ENCODE measurements around the gene LSM4.
A peak's percentile ranks its signal among the peaks of the same experiment; 100 is the strongest.

The LSM4 gene

GRCh38 chr19:18291590-18292461 is 31.1 kb downstream of the LSM4 start:
- DNase-seq = peak; percentile 84

DNA sequence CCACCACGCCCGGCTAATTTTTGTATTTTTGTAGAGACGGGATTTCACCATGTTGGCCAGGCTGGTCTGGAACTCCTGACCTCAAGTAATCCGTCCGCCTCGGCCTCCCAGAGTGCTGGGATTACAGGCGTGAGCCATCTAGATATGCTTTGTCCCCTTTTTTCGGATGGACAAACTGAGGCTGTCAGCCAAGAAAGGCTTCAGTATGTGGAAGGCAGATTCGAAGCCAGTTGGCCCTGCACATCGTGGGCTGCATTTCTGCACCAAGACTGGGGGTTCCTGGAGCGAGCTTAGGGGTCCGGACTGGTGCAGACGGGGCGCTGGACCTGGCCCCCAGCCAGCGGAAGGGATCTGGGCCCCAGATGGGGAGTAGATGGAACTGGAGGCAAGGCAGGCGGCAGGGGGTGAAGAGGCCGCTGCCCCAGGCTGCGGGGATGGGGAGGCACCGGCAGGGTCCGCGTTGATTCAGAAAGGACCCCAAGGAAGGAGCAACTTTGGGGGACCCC is 31.8 kb downstream of the LSM4 start:
- DNase-seq = no peak

- DNase-seq = peak; percentile 82
These were observed 32.4 kb downstream of the LSM4 start for GRCh38 chr19:18290302-18291018.

GRCh38 chr19:18289471-18290301 is 33.2 kb downstream of the LSM4 start:
- no peak for DNase-seq

DNA sequence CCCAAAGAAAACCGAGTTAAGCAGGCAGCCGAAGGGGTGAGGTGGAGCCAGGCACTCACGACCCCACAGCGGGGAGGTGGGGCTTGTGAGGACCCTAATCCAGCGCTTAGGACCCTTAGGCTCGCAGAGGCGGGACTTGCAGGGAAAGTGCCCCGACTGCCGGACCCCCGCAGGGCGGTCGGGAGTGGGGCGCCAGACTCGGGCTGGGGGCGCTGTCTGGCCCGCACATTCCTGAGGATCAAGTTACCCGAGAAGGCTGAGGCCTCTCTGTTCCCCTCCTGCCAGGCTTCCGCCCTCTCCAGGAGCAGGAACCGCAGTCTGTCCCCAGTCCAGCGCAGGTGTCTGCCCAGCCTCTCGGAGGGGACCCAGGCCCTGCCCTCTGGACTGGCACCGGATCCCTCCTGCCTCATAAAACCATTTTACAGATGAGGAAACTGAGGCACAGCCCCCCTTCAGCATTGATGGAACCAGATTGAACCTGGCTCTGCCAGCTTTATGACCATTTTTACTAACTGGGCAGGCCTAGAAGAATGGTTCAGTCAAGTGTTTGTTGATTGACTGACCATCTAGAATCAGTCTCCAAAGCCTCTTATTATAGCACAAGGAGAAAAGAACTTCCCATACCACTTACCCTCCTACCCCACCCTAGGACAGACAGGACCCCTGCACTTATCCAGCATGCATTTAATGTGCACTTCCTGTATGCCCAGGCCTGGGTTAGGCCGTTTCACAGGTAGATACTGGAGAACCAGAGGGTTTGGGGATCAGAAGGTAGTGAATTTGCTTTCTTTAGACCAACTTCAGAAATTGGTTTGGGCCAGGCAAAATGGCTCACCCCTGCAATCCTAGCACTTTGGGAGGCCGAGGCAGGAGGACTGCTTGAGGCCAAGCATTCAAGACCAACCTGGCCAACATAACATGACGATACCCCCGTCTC is 34.8 kb downstream of the LSM4 start:
- DNase-seq = no peak

DNA sequence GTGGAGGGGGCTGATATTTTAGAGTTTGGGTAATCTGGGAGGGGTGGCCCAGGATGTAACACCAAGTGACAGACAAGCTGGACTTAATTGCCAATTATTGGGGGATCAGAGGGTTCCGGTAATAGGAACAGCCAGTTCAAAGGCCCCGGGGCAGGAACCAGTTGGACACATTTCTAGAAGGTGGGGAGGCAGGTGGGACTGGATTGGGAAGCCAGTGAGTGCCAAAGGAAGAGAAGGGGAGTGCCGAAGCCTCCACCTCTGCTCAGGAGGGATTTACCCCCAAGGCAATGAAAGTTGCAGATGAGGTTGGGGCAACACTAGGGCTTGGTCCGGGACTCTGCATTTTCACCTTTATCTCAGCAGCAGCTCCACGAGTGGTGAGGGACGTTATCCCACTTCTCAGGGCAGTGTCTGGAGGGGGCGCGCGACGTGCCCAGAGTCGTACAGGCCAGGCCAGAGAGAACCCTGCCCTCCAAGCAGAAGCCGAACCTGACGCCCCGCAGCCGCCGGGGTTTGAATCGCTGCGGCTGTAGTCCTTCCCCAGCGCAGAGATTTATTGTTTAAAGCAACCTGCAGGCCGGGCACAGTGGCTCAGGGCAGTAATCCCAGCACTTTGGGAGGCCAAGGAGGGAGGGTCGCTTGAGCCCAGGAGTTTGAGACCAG is 35.8 kb downstream of the LSM4 start:
- DNase-seq = no peak

GRCh38 chr19:18284712-18285360 is 38.0 kb downstream of the LSM4 start:
- DNase-seq = no peak

DNA sequence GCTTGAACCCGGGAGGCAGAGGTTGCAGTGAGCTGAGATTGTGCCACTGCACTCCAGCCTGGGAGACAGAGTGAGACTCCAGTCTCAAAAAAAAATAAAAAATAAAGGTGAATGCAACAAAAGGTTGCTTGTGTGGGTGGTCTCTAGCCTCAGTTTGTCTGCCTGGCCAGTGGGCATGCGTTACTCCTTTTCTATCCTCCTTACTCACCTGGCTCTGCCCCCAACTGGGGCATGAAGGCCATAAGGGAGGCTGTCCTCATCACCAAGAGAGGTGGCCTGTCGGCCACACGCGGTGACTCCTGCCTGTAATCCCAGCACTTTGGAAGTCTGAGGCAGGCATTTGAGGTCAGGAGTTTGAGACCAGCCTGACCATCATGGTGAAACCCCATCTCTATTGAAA is 39.5 kb downstream of the LSM4 start:
- no peak for DNase-seq

DNA sequence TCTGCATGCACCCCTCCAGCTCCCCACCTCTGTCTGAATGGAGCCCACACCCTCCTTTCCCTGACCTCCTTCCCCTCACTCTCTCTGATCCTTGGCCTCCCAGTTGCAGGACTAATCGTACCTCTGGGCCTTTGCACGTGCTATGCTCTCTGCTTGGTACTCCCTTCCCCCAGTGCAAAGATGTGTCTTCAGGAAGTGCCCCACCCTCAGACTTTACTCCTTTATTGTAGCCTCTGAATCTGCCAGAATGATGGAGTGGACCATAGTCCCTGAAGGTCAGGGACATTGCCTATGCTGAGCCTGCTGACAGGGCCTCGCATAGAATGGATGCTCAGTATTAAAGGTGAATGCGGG is 40.1 kb downstream of the LSM4 start:
- no peak for DNase-seq

GRCh38 chr19:18282021-18282787 is 40.7 kb downstream of the LSM4 start:
- DNase-seq = peak; percentile 60

DNA sequence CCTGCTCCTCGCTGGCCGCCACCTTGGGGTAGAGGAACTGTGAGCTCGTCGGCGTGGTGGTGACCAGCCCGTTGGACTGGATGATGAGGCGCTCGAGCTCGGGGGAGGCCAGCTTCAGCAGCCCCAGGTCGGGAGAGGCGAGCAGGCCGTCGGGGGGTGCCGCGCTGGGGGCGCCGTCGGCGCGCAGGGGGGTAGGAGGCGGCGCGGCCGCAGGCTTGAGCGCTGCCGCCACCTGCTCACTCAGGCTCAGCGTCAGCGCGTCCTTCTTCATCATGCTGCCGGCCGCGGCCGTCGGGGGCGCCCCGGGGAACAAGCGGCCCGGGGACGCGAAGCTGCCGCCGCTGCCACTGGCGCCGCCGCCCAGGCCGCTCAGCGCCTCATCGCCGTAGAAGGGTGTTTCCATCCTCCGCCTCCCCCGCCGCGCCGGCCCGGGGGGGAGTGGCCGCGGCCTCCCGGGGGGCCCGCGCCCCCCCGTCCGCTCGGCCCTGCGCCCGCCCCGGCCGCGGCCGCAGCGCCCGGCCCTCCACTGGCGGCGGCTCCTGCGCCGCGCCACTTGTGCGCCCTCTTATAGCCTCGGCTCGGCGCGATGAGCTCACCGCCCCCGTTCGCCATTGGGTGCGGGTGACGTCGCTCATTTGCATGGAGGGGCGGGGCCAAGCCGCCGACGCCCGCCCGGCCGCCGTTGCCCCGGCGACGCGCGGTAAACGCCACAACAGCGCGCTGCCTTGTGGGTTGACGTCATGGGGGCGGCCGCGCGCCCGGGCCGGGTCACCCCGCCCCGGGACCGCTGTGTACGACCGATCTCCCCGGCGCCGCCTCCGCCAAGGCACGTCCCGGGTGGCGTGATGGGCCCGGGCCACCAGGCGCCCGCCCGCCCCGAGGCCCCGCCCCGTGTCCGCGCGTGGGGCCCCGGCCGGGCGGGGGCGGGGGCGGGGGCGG is 41.5 kb downstream of the LSM4 start, which contains the start of gene JUND:
Gene JUND, minus strand, starts transcription at position 541 of the 939 bp plus-strand sequence. Its CDS starts 138 bp downstream, at position 403.
- DNase-seq = peak; percentile 97

DNA sequence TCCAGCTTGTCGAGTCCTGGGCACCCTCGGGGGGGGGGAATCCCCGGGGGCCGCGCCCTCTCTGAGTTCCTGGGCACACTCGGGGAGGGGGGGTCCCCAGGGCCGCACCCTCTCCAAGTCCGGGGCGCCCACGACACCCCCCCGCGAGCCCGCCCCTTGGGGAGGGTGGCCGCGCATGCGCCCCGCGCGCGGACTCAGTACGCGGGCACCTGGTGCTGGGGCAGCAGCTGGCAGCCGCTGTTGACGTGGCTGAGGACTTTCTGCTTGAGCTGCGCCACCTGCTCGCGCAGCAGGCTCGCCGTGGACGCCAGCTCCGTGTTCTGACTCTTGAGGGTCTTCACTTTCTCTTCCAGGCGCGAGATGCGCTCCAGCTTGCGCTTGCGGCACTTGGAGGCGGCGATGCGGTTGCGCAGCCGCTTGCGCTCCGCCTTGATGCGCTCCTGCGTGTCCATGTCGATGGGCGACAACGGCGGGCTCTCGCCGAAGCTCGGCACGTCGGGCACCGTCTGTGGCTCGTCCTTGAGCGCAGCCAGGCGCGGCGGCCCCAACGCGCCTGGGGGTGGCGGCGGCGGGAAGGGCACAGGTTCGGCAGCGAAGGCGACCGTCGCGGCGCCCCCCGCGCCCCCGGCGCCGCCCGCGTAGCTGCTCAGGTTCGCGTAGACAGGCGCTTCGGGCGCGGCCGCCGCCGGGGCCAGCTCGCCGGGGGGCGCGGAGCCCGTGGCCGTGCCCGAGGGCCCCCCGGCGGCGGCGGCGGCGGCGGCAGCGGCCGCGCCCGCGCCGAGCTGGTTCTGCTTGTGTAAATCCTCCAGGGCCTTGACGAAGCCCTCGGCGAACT is 42.4 kb downstream of the LSM4 start:
- DNase-seq = peak; percentile 80

DNA sequence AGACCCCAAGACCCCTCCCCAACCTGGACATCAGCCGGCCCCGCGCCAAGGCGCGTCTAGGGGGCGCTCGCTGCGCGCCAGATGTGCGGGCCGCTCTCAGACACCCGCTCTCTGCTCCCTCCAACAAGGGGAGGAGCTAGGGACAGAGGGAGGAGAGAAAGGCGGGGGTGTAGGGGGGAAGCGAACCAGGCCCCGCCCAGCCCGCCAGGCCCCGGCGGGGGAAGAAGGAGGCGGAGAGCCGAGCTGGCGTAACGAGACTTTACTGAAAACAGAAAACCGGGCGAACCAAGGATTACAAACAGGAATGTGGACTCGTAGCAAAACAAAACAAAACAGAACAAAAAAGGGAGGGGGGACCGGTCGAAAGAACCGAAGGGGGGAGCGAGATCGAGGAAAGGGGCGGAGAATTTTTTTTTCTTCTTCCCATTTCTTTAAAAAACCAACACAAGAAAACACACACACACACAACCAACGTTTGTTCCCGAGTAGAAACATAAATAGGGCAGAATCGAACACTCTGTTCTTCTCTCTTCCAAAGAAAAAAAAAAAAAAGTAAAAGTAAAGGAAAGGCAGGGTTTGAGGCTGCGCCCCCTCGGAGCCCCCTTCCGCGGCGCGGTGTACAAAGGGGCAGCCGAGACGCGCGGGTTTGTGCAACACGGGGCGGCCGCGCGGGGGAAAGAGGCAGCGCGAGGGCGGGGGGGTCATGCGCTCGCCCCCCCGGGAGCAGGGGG is 43.2 kb downstream of the LSM4 start:
- DNase-seq = peak; percentile 86

DNA sequence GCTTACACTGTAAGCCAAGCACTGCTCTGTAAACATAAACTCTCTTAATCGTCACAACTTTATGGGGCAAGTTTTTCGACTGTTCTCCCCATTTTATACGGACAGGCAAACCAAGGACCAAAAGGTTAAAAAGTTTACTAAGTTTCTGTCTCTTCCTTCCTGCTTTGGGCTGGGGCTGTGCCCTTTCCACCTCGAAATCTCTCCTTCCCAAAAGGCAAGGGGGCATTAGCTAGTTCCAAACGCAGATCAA is 43.7 kb downstream of the LSM4 start:
- DNase-seq = no peak

DNA sequence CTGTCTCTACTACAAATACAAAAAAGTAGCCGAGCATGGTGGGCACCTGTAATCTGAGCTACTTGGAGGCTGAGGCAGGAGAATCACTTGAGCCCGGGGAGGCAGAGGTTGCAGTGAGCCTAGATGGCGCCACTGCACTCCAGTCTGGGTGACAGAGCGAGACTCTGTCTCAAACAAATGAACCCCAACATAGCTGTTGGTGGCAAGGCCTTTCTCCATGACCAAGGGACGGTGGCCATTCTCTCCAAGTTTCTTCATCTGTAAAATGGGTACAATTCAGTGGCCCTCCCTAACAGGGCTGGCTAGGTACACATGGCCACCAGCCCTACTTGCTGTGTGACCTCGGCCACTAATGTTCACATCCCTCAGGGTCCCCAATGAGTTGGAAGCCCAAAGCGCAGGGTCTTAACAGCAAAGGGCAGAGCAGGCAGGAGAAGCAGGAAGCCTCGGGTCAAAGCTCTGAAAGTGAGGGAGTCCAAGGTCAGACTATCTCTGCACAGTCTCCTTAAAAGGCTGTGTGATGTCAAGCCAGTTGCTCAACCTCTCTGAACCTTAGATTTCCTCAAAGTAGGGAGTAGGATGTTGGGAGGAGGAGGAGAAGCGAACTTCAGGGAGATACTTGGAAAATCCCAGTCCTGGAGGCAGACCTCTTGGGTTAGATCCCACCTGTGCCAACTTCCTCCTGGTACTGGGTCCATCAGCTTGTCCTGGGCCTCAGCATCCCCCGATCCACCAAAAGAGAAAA is 44.2 kb downstream of the LSM4 start:
- no peak for DNase-seq

DNA sequence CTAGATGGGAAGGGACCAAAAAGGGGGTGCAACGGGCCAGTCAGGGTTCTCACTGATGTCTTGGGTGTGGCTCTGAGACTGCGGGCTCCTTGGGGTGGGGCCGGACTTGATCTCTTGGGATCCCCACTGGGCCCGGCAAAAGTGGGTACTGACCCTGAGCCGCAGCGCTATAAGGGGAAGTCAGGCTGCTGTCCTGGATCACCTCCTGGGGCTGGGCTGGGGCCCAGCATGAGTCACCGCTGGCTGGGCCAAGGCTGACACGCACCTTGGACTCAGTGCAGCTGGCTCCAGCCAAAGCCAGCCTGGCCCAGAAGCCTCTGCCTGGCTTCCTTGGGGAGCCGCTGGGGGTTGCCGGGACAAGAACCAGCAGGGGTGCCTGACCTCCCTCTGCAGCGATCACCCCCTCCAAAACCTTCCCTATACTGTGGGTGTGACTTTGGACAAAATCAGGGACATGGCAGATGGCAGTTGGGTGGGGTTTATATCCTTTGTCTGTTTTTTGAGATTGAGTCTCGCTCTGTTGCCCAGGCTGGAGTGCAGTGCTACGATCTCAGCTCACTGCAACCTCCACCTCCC is 48.0 kb downstream of the LSM4 start:
- no peak for DNase-seq
